ENCODE measurements around the gene SLC4A9.

SLC4A9 gene

GRCh38 chr5:140337880-140338279, 22.1 kb upstream of the SLC4A9 start:
- POLR2A ChIA-PET = interaction anchor here (0.6 to 4.0 kb wide), 4 partner anchors 8 to 94 kb away, joined by 3 to 25 read pairs (median 3); partner anchors contain the start of gene HBEGF

GRCh38 chr5:140338336-140338735, 21.7 kb upstream of the SLC4A9 start:
- TF ChIP-seq SP1 (IDR thresholded peaks at IDR 0.05) (no peak), ARNT (IDR thresholded peaks at IDR 0.05) (no peak), SUZ12 (IDR thresholded peaks at IDR 0.05) (no peak), NFRKB (IDR thresholded peaks at IDR 0.05) (no peak), L3MBTL2 (conservative IDR thresholded peaks at IDR 0.05) (no peak), HDGF (IDR thresholded peaks at IDR 0.05; ENCODE audit: borderline replicate concordance) (no peak), TARDBP (IDR thresholded peaks at IDR 0.05) (no peak), FOXA1 (IDR thresholded peaks at IDR 0.05) (no peak), CTBP1 (IDR thresholded peaks at IDR 0.05; ENCODE audit: borderline replicate concordance) (no peak)
- ChIA-PET POLR2A (interaction anchor here (0.7 to 4.0 kb wide), 2 partner anchors 8 to 10 kb away, joined by 3 to 25 read pairs; partner anchors contain the start of gene HBEGF), CTCF (no interaction called here)
- DNase-seq (ENCODE audit: extremely low spot score) = no peak

More at GRCh38 chr5:140337880-140338279, 22.1 kb upstream of the SLC4A9 start:
- no peak for DNase-seq (ENCODE audit: extremely low spot score)
- CTCF ChIA-PET = interaction anchor here (0.6 to 1.8 kb wide), 2 partner anchors 8 to 194 kb away, joined by 3 to 16 read pairs; partner anchors contain the start of gene HBEGF
- no peak for TF ChIP-seq FOXA1 (IDR thresholded peaks at IDR 0.05)
- no peak for TF ChIP-seq SP1 (IDR thresholded peaks at IDR 0.05)
- no peak for TF ChIP-seq CTBP1 (IDR thresholded peaks at IDR 0.05; ENCODE audit: borderline replicate concordance)
- no peak for TF ChIP-seq SUZ12 (IDR thresholded peaks at IDR 0.05)
- TF ChIP-seq HDGF (IDR thresholded peaks at IDR 0.05; ENCODE audit: borderline replicate concordance) = no peak
- no peak for TF ChIP-seq ELF4 (IDR thresholded peaks at IDR 0.05)
- TF ChIP-seq FOXK2 (IDR thresholded peaks at IDR 0.05) = no peak
- no peak for TF ChIP-seq FOXM1 (IDR thresholded peaks at IDR 0.05; ENCODE audit: borderline replicate concordance)
- TF ChIP-seq LEF1 (IDR thresholded peaks at IDR 0.05; ENCODE audit: borderline replicate concordance) = no peak
- TF ChIP-seq ZNF384 (IDR thresholded peaks at IDR 0.05) = no peak
- TF ChIP-seq ARNT (IDR thresholded peaks at IDR 0.05) = no peak
- no peak for TF ChIP-seq BHLHE40 (IDR thresholded peaks at IDR 0.05; ENCODE audit: borderline replicate concordance)

GRCh38 chr5:140338908-140339307, 21.1 kb upstream of the SLC4A9 start:
- ChIA-PET POLR2A (no interaction called here), CTCF (no interaction called here)
- TF ChIP-seq CTBP1 (IDR thresholded peaks at IDR 0.05; ENCODE audit: borderline replicate concordance) (no peak), FOXK2 (IDR thresholded peaks at IDR 0.05) (no peak), SP1 (IDR thresholded peaks at IDR 0.05) (no peak), L3MBTL2 (conservative IDR thresholded peaks at IDR 0.05) (no peak), ELF4 (IDR thresholded peaks at IDR 0.05) (no peak)
- no peak for DNase-seq (ENCODE audit: extremely low spot score)

- CTCF ChIA-PET = no interaction called here
Measured at GRCh38 chr5:140339636-140340035, 20.4 kb upstream of the SLC4A9 start.

GRCh38 chr5:140340605-140341121, 19.3 kb upstream of the SLC4A9 start:
- TF ChIP-seq BHLHE40 (IDR thresholded peaks at IDR 0.05; ENCODE audit: borderline replicate concordance) (no peak), ZNF384 (IDR thresholded peaks at IDR 0.05) (no peak), PKNOX1 (IDR thresholded peaks at IDR 0.05) (no peak), FOXM1 (IDR thresholded peaks at IDR 0.05; ENCODE audit: borderline replicate concordance) (no peak), FOXK2 (IDR thresholded peaks at IDR 0.05) (no peak)
- ChIA-PET POLR2A (interaction anchor here (0.8 to 1.1 kb wide), 2 partner anchors 11 to 42 kb away, joined by 3 read pairs; no protein-coding TSS in a partner anchor), CTCF (no interaction called here)
- DNase-seq (ENCODE audit: extremely low spot score) = no peak

More at GRCh38 chr5:140339636-140340035, 20.4 kb upstream of the SLC4A9 start:
- POLR2A ChIA-PET = interaction anchor here (1.1 kb wide), 1 partner anchor 41 kb away, joined by 3 read pairs; no protein-coding TSS in a partner anchor
- TF ChIP-seq LEF1 (IDR thresholded peaks at IDR 0.05; ENCODE audit: borderline replicate concordance) (no peak), ARNT (IDR thresholded peaks at IDR 0.05) (no peak), ELF4 (IDR thresholded peaks at IDR 0.05) (no peak), BHLHE40 (IDR thresholded peaks at IDR 0.05; ENCODE audit: borderline replicate concordance) (no peak), NFRKB (IDR thresholded peaks at IDR 0.05) (no peak), SP1 (IDR thresholded peaks at IDR 0.05) (no peak), TARDBP (IDR thresholded peaks at IDR 0.05) (no peak), ZNF384 (IDR thresholded peaks at IDR 0.05) (no peak), FOXM1 (IDR thresholded peaks at IDR 0.05; ENCODE audit: borderline replicate concordance) (no peak), HDGF (IDR thresholded peaks at IDR 0.05; ENCODE audit: borderline replicate concordance) (no peak), PKNOX1 (IDR thresholded peaks at IDR 0.05) (no peak), L3MBTL2 (conservative IDR thresholded peaks at IDR 0.05) (no peak)
- DNase-seq (ENCODE audit: extremely low spot score) = no peak

- no peak for TF ChIP-seq CTBP1 (IDR thresholded peaks at IDR 0.05; ENCODE audit: borderline replicate concordance)
- TF ChIP-seq FOXK2 (IDR thresholded peaks at IDR 0.05) = no peak
- no peak for TF ChIP-seq PKNOX1 (IDR thresholded peaks at IDR 0.05)
- no peak for TF ChIP-seq NFRKB (IDR thresholded peaks at IDR 0.05)
- no peak for TF ChIP-seq ZNF384 (IDR thresholded peaks at IDR 0.05)
- TF ChIP-seq TARDBP (IDR thresholded peaks at IDR 0.05) = no peak
- TF ChIP-seq FOXA1 (IDR thresholded peaks at IDR 0.05) = no peak
- TF ChIP-seq SUZ12 (IDR thresholded peaks at IDR 0.05) = no peak
- no peak for TF ChIP-seq FOXM1 (IDR thresholded peaks at IDR 0.05; ENCODE audit: borderline replicate concordance)
- no peak for TF ChIP-seq SP1 (IDR thresholded peaks at IDR 0.05)
- POLR2A ChIA-PET = no interaction called here
- DNase-seq (ENCODE audit: extremely low spot score) = no peak
- CTCF ChIA-PET = interaction anchor here (0.6 kb wide), 1 partner anchor 351 kb away, joined by 3 read pairs; no protein-coding TSS in a partner anchor
Measured at GRCh38 chr5:140341591-140341990, 18.4 kb upstream of the SLC4A9 start.

Measured in HEK293T (cell line).